ENCODE measurements around the gene SPATC1L.
"Not testable (repeated sequence)": the region's sequence is repeated elsewhere in the genome, so short reads cannot be mapped to it uniquely, and the experiment has no call there.

The SPATC1L gene

DNA sequence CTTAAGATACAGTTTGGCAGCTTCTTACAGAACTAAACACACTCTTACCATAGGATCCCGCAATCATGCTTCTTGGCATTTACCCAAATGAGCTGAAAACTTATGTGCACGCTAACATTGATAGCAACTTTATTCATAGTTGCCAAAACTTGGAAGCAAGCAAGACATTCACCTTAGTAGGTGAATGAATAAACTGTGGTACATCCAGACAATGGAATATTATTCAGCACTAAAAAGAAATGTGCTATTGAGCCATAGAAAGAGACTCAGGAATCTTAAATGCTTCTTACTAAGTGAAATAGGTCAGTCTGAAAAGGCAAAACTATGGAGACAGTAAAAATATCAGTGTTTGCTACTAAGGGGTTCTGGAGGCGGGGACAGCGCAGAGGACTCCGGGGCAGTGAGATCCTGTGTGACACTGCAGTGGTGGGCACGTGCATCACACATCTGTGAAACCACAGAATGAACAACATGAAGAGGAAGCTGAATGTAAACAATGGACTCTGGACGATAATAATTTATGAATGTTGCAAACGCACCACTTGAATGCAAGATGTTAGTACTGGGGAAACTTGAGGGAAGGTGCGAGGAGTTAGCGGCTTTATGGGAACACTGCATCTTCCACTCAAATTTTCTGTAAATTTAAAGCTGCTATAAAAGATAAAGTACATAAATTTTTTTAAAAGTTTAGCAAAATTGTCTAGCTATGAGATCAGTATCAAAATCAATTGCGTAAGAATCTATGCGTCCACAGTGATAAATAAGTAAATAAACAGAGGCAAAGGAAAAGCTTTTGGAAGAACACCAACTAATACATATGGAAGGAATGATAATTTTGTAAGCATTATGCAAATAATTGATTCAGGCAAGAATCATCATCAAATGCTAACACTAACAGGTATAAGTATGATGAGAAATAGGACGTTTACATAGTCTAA lies 15.4 kb upstream of the SPATC1L start:
- no peak for DNase-seq

DNA sequence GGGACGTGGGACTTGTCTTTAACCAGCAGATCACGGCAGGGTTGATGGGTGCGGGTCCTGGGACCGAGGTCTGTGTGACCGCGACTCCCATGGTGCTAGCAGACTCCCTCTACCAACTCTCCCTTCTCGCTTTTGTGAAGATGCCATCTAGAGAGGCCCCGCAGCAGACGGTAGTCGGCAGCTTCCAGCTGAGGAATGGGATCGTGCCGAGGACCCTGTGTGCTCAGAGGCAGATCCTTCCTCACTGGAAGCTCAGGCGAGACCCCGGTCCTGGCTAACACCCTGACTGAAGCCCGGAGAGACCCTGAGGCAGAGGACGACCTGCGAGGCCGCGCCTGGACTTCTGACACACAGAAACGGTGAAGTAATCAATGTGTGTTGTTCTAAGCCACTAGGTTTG lies 12.5 kb upstream of the SPATC1L start:
- no peak for DNase-seq

DNA sequence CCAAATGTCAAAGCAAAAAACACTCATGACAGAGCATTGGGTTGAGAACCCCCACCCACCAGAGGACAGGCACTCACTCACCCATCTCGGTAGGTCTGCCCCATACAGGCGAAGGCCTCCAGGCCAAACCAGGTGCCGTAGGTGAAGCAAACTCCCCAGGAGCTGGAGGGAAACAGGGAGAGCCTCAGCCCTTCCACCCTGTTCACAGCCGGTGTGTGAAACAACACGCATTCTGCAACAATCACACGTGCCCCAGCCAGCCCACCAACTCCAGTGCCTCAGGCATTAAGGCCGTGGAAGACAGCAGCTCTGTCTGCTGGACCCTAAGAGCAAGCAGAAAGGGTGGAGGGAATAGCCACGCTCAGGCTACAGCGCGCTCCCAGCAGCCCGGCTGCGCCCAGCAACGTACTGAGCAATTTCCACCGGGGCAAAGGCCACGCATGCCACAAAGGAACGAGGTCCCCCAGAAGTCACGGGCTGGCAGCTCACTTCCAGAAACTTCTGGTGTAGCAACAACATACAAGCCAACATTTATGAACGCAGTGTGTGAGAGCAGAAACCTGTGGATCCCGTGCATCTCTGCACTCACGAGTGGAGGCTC lies 11.4 kb upstream of the SPATC1L start:
- no peak for DNase-seq

GRCh38 chr21:46194374-46195334 lies 10.4 kb upstream of the SPATC1L start:
- no peak for DNase-seq

DNA sequence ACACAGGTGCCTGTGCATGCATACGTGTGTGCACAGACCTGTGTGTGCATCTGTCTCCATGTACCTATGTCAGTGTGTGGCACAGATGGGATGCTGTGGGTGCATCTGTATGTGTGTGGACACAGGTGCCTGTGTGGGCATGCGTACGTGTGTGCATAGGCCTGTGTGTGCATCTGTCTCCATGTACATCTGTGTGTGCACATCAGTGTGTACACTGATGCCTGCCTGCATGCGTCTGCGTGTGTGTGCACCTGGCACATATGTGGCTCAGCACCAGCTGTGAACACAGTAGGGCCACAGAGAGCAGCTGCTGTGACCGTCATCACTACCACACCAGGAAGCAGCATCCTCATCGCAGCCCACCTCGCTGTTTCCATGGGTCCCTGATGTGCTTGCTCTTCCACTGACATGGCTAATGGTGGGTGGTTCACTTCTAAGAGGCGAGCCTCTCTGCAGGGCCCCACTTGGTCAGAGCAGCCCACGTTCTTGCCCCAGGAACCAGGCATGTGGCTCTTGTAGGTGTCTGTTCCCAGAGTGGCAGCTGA lies 9.6 kb upstream of the SPATC1L start:
- no peak for DNase-seq

GRCh38 chr21:46191686-46192575 lies 7.7 kb upstream of the SPATC1L start:
- DNase-seq: no peak

- peak; percentile 61 for DNase-seq
Observed at GRCh38 chr21:46191257-46191685, 7.0 kb upstream of the SPATC1L start.

GRCh38 chr21:46190491-46191131 lies 6.4 kb upstream of the SPATC1L start:
- no peak for DNase-seq

- no peak for DNase-seq
Observed at GRCh38 chr21:46189959-46190490, 5.8 kb upstream of the SPATC1L start.

DNA sequence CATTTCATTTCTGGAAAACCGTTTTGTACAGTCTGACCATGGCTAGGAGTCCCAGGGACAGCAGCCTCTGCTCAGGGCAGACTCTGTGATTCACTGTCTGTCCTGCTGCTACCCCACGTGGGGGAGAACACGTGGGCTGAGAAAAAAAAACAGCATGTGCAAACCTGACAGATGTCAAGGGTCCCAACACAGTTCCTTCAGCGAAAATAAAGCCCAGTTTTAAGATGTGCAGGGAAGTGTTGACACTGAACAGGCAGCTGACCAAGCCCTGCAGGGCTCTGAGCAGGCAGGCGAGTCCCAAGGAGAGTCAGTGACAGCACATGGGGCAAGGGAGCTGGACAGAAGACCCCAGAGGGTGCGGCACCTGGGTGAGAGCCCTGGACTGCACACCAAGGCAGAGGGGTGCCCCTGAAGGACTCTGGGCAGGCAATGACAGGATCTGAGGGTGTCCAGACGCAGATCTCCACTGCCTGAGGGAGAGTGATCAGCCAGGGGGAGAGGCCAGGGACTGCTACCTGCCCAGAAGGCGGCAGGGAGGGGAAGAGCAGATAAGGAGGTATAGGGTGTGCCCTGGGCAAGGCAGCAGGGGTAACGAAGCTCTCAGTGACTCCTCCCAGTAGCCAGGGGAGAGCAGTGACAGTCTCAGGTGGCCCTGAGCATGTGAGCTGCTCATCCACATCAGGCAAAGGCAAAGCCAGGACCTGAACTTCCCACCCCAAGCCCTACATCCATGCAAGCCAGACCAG lies 5.1 kb upstream of the SPATC1L start:
- DNase-seq: peak; percentile 28

DNA sequence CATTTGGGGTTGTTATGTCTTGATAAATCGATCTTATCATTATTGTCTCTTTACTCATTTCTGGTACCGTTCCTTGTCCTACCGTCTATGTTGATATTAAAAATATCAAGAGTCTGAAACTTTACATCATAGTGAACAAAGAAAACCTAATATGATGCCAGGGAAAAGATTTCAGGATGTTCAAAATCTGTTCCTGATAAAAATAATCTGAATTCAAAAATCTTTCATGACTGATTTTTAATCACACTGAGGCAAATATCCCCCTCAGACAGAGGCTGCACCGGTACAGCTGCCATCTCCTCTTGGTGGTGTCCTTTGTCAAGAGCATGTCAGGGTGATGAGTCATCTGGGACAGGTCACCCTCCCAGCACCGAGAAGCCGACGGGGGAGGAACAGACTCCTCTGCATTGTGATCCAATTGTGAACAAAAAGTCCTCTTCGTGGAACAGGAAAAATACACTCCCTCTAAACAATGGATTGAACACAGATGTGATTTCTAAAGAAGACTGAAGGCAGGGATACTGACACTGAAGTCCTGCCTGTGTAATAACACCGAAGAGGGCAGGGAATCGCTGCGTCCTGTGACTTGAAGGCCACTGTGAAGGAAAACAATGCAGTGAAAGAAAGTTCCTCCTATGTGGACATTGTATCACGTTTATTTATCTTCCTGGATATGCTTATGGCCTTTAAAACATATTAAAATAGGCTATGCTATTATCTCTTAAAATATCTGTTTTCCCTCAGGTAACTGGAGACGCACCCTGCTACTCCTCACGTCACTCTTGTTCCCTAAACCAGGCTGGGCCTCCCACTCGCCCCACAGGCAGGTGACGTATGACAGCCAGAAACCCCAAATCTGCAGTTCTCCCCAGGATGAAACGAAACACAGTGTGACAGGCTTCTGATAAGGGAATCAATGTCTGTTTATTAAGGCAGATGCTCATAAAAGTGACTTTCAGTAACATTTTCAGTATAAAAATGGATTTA lies 4.3 kb upstream of the SPATC1L start:
- peak; percentile 67 for DNase-seq

DNA sequence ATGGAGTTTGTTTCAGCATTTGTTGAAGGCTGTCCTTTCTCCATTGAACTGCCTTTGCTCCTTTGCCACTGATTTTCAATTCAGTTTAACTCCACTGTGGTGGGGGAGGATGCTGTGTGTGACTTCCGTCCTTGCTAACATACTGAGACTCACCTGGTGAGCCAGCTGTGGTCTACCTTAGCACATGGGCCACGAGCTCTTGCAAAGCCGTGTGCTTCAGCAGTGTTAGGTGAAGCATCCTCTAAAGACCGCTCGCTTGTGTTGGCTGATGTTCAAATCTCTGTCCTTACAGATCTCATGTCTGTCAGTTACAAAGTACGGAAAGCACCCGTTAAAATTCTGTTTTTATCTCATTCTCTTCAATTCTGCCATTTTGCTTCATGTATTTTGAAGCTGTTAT lies 3.6 kb upstream of the SPATC1L start:
- no peak for DNase-seq

DNA sequence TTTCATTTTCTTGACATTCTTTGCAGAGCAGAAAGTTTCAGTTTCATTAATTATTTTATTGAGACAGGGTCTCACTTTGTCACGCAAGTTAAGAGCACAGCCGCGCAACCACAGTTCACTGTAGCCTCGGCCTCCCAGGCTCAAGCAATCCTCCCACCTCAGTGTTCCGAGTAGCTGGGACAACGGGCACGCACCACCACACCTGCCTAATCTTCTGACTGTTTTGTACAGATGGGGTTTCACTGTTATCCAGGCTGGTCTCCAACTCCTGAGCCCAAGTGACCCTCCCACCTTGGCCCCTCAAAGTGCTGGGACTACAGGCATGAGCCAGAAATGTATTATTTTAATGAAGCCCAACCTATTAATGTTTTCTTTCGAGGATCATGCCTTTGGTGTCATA lies 3.0 kb upstream of the SPATC1L start:
- DNase-seq: no peak

DNA sequence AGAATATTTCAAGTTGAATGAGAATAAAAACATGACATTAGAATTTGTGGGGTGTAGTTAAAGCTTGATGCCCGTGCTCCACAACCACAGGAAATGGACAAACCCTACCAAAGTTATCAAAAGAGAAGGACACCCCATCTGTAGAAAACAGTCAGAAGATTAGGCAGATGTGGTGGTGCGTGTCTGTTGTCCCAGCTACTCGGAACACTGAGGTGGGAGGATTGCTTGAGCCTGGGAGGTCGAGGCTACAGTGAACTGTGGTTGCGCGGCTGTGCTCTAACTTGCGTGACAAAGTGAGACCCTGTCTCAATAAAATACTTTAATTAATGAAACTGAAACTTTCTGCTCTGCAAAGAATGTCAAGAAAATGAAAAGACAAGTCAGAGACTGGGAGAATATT lies 1.5 kb upstream of the SPATC1L start:
- DNase-seq: no peak

DNA sequence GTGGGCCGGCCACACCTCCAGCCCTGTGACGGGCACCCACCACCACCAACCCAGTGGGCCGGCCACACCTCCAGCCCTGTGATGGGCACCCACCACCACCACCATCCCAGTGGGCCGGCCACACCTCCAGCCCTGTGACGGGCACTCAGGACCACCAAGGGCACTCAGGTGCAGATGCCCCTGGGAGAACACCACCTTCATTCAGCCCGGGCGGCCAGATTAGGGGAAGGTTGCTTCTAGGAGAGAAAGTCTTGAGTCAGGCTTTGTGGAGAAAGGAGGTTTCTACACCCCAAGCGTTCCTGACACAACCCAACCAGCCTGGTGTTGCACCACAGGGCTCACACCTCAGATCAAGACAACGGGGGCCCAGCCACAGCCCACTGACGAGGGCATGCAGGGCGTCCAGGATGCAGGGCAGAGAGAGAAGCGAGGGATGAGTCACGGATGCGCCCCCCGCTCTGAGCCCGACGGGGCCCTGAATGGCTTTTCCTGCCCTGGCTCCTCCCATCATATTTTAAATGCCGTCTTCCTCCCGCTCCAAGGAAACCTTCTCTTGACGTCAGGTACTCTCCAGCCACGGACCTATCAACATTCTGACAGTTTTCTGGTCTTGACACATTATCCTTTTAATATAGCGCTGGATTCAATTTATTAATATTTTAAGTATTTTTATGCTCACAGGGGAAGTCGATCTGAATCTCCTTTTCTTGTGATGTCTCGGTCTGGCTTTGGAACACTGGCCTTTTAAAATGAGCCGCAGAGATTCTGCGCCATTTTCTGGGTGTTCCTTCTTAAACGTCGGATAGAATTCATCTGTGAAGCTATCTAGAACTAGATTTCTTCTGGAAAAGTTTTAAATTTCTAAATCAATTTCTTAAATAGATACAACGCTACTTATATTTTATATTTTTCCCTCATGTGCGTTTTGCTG lies 631 bp upstream of the SPATC1L start:
- DNase-seq: peak; percentile 80

DNA sequence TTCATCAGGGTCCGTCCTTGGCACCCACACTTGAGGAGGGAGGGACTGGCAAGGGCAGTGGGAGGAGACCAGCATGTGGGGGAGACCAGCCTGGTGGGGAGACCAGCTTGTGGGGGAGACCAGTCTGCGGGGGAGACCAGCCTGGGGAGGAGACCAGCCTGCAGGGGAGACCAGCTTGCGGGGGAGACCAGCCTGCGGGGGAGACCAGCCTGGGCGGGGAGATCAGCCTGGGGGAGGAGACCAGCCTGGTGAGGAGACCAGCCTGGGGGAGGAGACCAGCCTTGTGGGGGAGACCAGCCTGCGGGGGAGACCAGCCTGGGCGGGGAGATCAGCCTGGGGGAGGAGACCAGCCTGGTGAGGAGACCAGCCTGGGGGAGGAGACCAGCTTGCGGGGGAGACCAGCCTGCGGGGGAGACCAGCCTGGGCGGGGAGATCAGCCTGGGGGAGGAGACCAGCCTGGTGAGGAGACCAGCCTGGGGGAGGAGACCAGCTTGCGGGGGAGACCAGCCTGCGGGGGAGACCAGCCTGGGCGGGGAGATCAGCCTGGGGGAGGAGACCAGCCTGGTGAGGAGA lies 836 bp downstream of the SPATC1L start:
- DNase-seq: not testable (repeated sequence)
